MM.1S (cell line): ENCODE measurements around the gene TMEM126B.
"Not testable (repeated sequence)": the region's sequence is repeated elsewhere in the genome, so short reads cannot be mapped to it uniquely, and the experiment has no call there.

ENCODE experiments used
- CTCF ChIP-seq: fragments of 300-600 bp; sonication (generic); IDR thresholded peaks from 2 replicates; pipeline ENCODE4 v1.5.1; 2016; ENCODE audit warnings: antibody characterized with exemption, low read length, mixed read lengths
- EZH2phosphoT487 ChIP-seq: fragments of 300-600 bp; sonication (generic); IDR thresholded peaks from 2 replicates; pipeline ENCODE4 v1.6.1; 2018; ENCODE audit warnings: antibody characterized with exemption, low read length

- TF ChIP-seq CTCF, EZH2phosphoT487: not testable (repeated sequence)
These were observed 42.7 kb downstream of the TMEM126B start for GRCh38 chr11:85670949-85671663.
